ENCODE measurements around the gene CLEC20A. TPM values are rescaled to one million over a fixed set of nuclear protein-coding genes. Genes with fewer than 3 reads are reported as not detected.

CLEC20A gene
- total and polyA plus RNA-seq, 11 donors = 0.23 TPM; not detected in 10

DNA sequence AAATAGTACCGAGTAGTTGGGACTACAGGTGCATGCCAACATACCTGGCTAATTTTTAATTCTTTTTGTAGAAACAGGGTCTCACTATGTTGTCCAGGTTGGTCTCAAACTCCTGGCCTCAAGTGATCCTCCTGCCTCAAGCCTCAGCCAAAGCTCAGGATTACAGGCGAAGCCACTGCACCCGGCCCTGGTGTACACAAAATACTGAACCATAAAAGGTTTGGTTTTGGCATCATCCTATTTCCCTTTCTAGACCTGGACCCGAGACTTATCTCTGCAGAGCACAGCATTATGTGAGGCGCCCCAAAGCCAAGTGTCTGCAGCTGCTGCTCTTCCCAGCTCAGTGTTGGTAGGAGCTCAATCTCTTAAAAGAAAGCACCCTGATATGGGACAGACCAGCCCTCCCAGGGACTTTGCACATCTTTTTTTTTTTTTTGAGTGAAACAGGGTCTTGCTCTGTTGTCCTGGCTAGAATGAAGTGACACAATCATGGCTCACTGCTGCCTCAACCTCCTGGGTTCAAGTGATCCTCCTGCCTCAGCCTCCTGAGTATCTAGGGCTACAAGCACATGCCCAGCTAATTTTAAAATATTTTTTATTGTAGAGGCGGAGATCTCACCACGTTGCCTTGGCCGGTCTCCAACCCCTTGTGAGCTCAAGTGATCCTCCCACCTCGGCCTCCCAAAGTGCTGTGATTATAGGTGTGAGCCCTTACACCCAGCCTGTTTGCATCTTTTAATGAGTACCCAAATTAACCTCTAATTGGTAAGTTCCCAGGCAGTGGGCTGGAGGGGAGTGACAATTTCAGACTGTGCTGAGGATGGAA, 36.6 kb upstream of the CLEC20A start:
- no peak for DNase-seq
- H3K4me1 ChIP-seq = peaks cover 0 to 27% (median 11%) of the 10 kb centered on the region in 12 donors
- no peaks in the 10 kb centered on the region for H3K27me3 ChIP-seq
- no peak overlapping the region for H3K27ac ChIP-seq
- ATAC-seq = no peak
- intact Hi-C loops (cut with DNase I) = loop anchor here in 3 of 10 donors (2.0 to 10.0 kb wide), 3 partner anchors 219 to 469 kb away; no protein-coding TSS in a partner anchor
- no peaks in the 10 kb centered on the region for H3K36me3 ChIP-seq
- H3K4me3 ChIP-seq = no peak overlapping the region
- no peak for TF ChIP-seq POLR2A (IDR thresholded peaks at IDR 0.05)
- no peaks in the 10 kb centered on the region for H3K9me3 ChIP-seq
- 70 to 80% (median 73%) methylated on average over 9 of the region's 9 CpGs for WGBS, 4 donors

DNA sequence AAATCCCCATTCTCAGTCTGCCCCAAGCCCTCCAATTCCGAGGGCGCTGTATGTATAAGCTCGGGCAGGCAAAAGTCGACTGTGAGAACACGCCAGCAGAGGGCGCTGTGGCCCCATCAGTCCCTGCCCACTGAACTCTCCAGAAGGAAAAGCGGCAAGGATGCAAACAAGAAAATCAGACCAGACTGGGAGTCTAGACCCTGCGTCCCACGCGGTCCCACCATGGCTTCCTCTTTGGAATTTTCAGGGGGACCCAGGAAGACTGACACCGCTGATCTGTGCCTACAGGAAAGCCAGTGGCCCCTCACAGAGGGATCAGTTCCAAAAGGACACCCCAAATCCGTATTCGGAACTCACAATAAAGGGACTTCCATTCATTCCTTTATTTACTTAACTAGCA, 35.6 kb upstream of the CLEC20A start:
- peak overlapping the region in 2 of 12 donors; percentile 13 to 41 for H3K27ac ChIP-seq
- TF ChIP-seq, protein P1, sequence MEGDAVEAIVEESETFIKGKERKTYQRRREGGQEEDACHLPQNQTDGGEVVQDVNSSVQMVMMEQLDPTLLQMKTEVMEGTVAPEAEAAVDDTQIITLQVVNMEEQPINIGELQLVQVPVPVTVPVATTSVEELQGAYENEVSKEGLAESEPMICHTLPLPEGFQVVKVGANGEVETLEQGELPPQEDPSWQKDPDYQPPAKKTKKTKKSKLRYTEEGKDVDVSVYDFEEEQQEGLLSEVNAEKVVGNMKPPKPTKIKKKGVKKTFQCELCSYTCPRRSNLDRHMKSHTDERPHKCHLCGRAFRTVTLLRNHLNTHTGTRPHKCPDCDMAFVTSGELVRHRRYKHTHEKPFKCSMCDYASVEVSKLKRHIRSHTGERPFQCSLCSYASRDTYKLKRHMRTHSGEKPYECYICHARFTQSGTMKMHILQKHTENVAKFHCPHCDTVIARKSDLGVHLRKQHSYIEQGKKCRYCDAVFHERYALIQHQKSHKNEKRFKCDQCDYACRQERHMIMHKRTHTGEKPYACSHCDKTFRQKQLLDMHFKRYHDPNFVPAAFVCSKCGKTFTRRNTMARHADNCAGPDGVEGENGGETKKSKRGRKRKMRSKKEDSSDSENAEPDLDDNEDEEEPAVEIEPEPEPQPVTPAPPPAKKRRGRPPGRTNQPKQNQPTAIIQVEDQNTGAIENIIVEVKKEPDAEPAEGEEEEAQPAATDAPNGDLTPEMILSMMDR (IDR thresholded peaks at IDR 0.05) = peak; percentile 78 to 95 (median 90)
- TF ChIP-seq POLR2A (IDR thresholded peaks at IDR 0.05) = no peak
- no peaks in the 10 kb centered on the region for H3K9me3 ChIP-seq
- peak overlapping the region in 1 of 12 donors; percentile 2 for H3K4me3 ChIP-seq
- intact Hi-C loops (cut with DNase I) = loop anchor here in 3 of 10 donors (2.0 to 10.0 kb wide), 3 partner anchors 218 to 470 kb away; no protein-coding TSS in a partner anchor
- DNase-seq (peak; percentile 76 to 91 (median 82)), ATAC-seq (peak in 3 of 4 donors; percentile 55 to 68 (median 60))
- peaks cover 0 to 23% (median 9%) of the 10 kb centered on the region in 12 donors for H3K4me1 ChIP-seq
- WGBS, 4 donors = 14 to 22% (median 19%) methylated on average over 13 of the region's 13 CpGs
- no peaks in the 10 kb centered on the region for H3K36me3 ChIP-seq
- H3K27me3 ChIP-seq = no peaks in the 10 kb centered on the region

DNA sequence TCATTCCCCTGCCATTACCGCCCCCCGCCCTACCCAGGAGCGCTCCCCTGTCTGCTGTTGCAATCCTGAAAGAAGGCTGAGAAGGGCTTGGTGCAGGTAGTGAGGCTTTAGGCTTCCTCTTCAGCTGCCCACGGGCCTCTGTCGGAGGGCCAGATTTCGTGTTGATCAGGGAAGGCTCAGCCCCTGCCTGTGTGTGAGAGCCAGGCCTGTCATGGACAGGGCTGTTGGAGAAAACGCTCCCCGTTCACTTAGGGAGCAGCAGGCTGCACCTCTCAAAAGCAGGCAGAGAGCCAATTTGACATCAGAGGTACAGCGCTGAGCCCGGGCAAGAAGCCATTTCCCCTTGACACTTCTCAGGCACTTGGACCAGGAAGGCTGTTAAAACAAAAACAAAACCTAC, 35.1 kb upstream of the CLEC20A start:
- 30 to 49% (median 45%) methylated on average over 6 to 10 of the region's 10 CpGs for WGBS, 4 donors
- DNase-seq = peak in 2 of 5 donors; percentile 45 to 59
- TF ChIP-seq POLR2A (IDR thresholded peaks at IDR 0.05) = no peak
- TF ChIP-seq, protein P1 (IDR thresholded peaks at IDR 0.05) = no peak
- H3K27ac ChIP-seq = peak overlapping the region in 2 of 12 donors; percentile 13 to 41
- no peaks in the 10 kb centered on the region for H3K36me3 ChIP-seq
- H3K4me1 ChIP-seq = peaks cover 0 to 18% (median 5%) of the 10 kb centered on the region in 12 donors
- no peaks in the 10 kb centered on the region for H3K9me3 ChIP-seq
- no peaks in the 10 kb centered on the region for H3K27me3 ChIP-seq
- peak in 3 of 4 donors; percentile 8 to 30 (median 17) for ATAC-seq
- intact Hi-C loops (cut with DNase I) = loop anchor here in 3 of 10 donors (2.0 to 10.0 kb wide), 3 partner anchors 217 to 470 kb away; no protein-coding TSS in a partner anchor
- H3K4me3 ChIP-seq = peak overlapping the region in 1 of 12 donors; percentile 2

DNA sequence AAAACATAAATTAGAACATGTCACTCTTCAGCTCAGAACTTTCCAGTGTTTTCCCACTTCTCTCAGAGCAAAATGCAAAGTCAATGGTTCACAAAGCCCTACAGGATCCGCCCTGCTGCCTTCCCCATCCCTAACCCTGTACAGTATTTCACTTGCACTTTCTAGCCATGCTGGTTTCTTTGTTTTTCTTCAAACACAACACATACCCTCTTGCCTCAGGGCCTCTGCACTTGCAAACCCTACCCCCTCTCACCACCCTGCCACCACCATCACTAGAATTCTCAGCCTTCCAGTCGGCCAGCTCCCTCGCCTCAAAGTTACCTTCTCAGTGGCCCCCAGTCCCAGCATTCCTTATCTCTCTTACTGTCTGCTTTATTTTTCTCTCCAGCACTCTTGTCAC, 33.7 kb upstream of the CLEC20A start:
- DNase-seq (no peak), ATAC-seq (no peak)
- H3K4me1 ChIP-seq = peaks cover 0 to 9% (median 2%) of the 10 kb centered on the region in 12 donors
- H3K36me3 ChIP-seq = no peaks in the 10 kb centered on the region
- 85 to 90% (median 86%) methylated on average over 3 of the region's 3 CpGs for WGBS, 4 donors
- no peaks in the 10 kb centered on the region for H3K27me3 ChIP-seq
- no peak overlapping the region for H3K27ac ChIP-seq
- TF ChIP-seq, protein P1 (IDR thresholded peaks at IDR 0.05) = no peak
- no peak for TF ChIP-seq POLR2A (IDR thresholded peaks at IDR 0.05)
- intact Hi-C loops (cut with DNase I) = loop anchor here in 3 of 10 donors (5.0 to 10.0 kb wide), 2 partner anchors 216 to 472 kb away; no protein-coding TSS in a partner anchor
- no peaks in the 10 kb centered on the region for H3K9me3 ChIP-seq
- no peak overlapping the region for H3K4me3 ChIP-seq
